Smooth muscle cell (in vitro differentiated cells): ENCODE results near the gene RPS6KC1. TPM values are rescaled to one million over a fixed set of nuclear protein-coding genes. Genes with fewer than 3 reads are reported as not detected.

Source experiments
- DNase-seq: peaks from one replicate; lab custom pipeline; 2025; ENCODE audit not compliant: unreplicated experiment; lab: John Stamatoyannopoulos, UW
- H2AFZ ChIP-seq: fragments of 200-600 bp; sonication (generic); 2 replicates; pipeline ENCODE4 v1.6.0; 2016; ENCODE audit warnings: antibody characterized with exemption, low read depth, mild to moderate bottlenecking
- H3F3A ChIP-seq: fragments of 200-600 bp; sonication (generic); 2 replicates; pipeline ENCODE4 v1.6.0; 2017; ENCODE audit warnings: antibody characterized with exemption, low read depth
- H3K27ac ChIP-seq: fragments of 200-600 bp; sonication (generic); 2 replicates; pipeline ENCODE4 v1.5.1; 2016; ENCODE audit warnings: low read depth, mild to moderate bottlenecking
- H3K27me3 ChIP-seq: fragments of 200-600 bp; sonication (generic); 2 replicates; pipeline ENCODE4 v1.6.1; 2016; ENCODE audit warnings: low read depth, mild to moderate bottlenecking
- H3K36me3 ChIP-seq: fragments of 200-600 bp; sonication (generic); 2 replicates; pipeline ENCODE4 v1.5.1; 2016; ENCODE audit warnings: low read depth
- H3K4me1 ChIP-seq: fragments of 200-600 bp; sonication (generic); 2 replicates; pipeline ENCODE4 v1.5.1; 2016; ENCODE audit warnings: low read depth
- H3K4me2 ChIP-seq: fragments of 200-600 bp; sonication (generic); 2 replicates; pipeline ENCODE4 v1.6.0; 2016; ENCODE audit warnings: mild to moderate bottlenecking
- H3K4me3 ChIP-seq: fragments of 200-600 bp; sonication (generic); 2 replicates; pipeline ENCODE4 v1.5.1; 2016; ENCODE audit warnings: mild to moderate bottlenecking
- H3K79me2 ChIP-seq: fragments of 200-600 bp; sonication (generic); 2 replicates; pipeline ENCODE4 v1.6.0; 2016; ENCODE audit warnings: low read depth, mild to moderate bottlenecking
- H3K9ac ChIP-seq: fragments of 200-600 bp; sonication (generic); 2 replicates; pipeline ENCODE4 v1.6.0; 2016; ENCODE audit warnings: low read depth
- H3K9me3 ChIP-seq: fragments of 200-600 bp; sonication (generic); replicated peaks from 2 replicates; pipeline ENCODE4 v1.5.1; 2016; ENCODE audit warnings: low read depth
- H4K20me1 ChIP-seq: fragments of 200-600 bp; sonication (generic); 2 replicates; pipeline ENCODE4 v1.6.0; 2016; ENCODE audit warnings: low read depth
- WGBS: methylation state at CpG from one replicate; pipeline ENCODE4 v1.1.7; 2016; ENCODE audit warnings: low lambda C conversion rate; 5-methylcytosine and 5-hydroxymethylcytosine counted together
- polyA plus RNA-seq: library from polyadenylated mRNA; unstranded; fragments of >200 nt; fragmentation: Nextera tagmentation; extraction: Ambion mirVana; gene quantifications from 2 replicates; pipeline ENCODE4 v1.2.1, GENCODE V29; 2016
- total RNA-seq: library from RNA; depleted of rRNA; stranded (reverse); fragments of >200 nt; gene quantifications from 2 replicates; pipeline ENCODE4 v1.2.3, GENCODE V29; 2014
- TF ChIP-seq, protein P1 (sequence below): fragments of 200-600 bp; sonication (generic); IDR thresholded peaks from 2 replicates; pipeline ENCODE4 v1.5.1; 2017; ENCODE audit warnings: borderline replicate concordance, mild to moderate bottlenecking, antibody characterized with exemption; ENCODE audit not compliant: insufficient read depth, poor library complexity, severe bottlenecking

RPS6KC1 gene
- total and polyA plus RNA-seq, 2 experiments from 2014 or later, result 17.6 to 30.8 TPM

DNA sequence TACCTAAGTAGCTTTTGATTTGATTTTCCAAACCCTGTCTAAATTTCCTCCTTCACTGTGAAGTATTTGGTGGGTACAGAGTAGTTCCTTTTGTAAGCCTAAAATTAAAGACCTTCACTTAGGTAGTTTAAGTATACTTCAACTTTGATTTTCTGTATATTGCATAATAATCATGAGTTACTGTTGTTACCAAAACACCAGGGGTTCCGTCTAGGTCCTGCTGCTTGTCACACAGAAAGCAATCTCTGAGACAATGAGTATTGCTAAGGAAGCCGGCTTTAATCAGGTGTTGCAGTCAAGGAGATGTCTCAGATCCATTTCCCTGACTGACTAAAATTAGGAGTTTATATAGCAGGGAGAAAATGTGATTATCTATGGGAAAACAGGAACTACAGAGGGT, 15.3 kb downstream of the RPS6KC1 start:
- no peak overlapping the region for H3K4me3 ChIP-seq
- TF ChIP-seq, protein P1, sequence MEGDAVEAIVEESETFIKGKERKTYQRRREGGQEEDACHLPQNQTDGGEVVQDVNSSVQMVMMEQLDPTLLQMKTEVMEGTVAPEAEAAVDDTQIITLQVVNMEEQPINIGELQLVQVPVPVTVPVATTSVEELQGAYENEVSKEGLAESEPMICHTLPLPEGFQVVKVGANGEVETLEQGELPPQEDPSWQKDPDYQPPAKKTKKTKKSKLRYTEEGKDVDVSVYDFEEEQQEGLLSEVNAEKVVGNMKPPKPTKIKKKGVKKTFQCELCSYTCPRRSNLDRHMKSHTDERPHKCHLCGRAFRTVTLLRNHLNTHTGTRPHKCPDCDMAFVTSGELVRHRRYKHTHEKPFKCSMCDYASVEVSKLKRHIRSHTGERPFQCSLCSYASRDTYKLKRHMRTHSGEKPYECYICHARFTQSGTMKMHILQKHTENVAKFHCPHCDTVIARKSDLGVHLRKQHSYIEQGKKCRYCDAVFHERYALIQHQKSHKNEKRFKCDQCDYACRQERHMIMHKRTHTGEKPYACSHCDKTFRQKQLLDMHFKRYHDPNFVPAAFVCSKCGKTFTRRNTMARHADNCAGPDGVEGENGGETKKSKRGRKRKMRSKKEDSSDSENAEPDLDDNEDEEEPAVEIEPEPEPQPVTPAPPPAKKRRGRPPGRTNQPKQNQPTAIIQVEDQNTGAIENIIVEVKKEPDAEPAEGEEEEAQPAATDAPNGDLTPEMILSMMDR, result no peak
- 72% methylated on average over 2 of the region's 2 CpGs for WGBS

DNA sequence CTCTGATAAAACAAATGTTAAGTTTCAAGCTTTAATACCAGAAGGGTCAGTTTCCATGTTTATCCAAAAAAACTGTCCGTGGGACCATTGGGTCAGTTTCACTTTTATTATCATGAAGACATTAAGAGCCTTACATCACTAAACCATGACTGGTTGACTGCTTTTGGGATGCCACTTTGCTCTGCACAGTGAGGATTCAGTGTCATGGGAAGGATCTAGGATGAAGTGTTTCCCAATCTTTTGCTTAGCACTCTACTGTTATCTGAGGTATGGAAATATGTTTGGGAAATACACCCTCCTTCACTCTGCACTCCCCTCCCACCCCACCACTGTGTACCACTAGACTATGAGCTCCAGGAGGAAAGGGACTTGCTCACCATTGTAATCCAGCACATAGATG, 16.3 kb downstream of the RPS6KC1 start:
- Histone ChIP-seq H3K79me2 (peaks cover 94% of the 10 kb centered on the region), H3K4me1 (no peaks in the 10 kb centered on the region), H4K20me1 (peaks cover 96% of the 10 kb centered on the region), H3K4me2 (no peak overlapping the region), H3K27me3 (no peaks in the 10 kb centered on the region), H3K27ac (no peak overlapping the region), H3K9me3 (no peaks in the 10 kb centered on the region), H3K4me3 (no peak overlapping the region), H2AFZ (no peak overlapping the region), H3K36me3 (no peaks in the 10 kb centered on the region), H3K9ac (no peak overlapping the region), H3F3A (peaks cover 3% of the 10 kb centered on the region)
- TF ChIP-seq, protein P1, result no peak
- WGBS, result 97% methylated on average over 1 of the region's 1 CpG
- DNase-seq, result no peak

More for the DNA sequence above, 15.3 kb downstream of the RPS6KC1 start:
- Histone ChIP-seq H3K9ac (no peak overlapping the region), H3K36me3 (no peaks in the 10 kb centered on the region), H3K27me3 (no peaks in the 10 kb centered on the region), H3K79me2 (peaks cover 94% of the 10 kb centered on the region), H3F3A (peaks cover 3% of the 10 kb centered on the region), H3K27ac (peak overlapping the region; percentile 9), H3K4me2 (no peak overlapping the region), H3K4me1 (no peaks in the 10 kb centered on the region), H3K9me3 (no peaks in the 10 kb centered on the region), H4K20me1 (peaks cover 96% of the 10 kb centered on the region), H2AFZ (no peak overlapping the region)
- DNase-seq, result no peak

DNA sequence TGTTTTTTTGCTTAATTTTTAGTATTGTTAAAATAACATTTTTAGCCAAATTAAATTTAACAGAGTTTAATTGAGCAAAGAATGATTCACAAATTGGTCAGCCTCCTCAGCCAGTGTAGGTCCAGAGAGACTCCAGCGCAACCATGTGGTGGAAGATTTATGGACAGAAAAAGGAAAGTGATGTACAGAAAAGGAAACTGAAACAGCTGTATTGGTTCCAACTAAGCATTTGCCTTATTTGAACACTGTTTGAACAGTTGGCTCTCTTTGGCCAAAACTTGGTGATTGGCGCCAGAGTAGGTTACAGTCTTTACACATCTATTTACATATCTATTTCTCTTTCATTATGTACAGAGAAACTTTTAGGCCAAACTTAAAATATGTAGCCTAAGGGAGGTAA, 19.4 kb downstream of the RPS6KC1 start:
- H3K9ac ChIP-seq, result no peak overlapping the region

DNA sequence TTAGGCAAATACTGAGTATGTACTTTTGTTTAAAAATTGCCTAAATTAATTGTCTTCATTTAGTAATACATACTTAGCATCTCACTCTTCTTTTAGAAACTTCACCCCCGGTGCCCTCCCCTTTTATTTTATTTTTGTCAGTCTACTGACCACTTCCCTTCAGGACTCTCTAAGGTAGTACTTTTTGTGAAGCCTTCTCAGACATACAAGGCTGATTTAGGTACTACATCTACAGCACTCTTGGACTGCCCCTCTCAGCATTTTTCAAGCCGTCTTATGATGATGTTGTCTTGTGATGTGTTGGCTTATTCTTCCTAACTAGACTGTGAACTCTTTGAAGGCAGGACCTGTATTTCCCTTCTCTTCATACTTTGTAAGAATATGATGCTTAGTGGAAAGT, 24.7 kb downstream of the RPS6KC1 start:
- no peaks in the 10 kb centered on the region for H3K4me1 ChIP-seq
- H3K9me3 ChIP-seq, result no peaks in the 10 kb centered on the region
- peaks cover 45% of the 10 kb centered on the region for H4K20me1 ChIP-seq
- H3F3A ChIP-seq, result no peaks in the 10 kb centered on the region
- no peak overlapping the region for H3K4me2 ChIP-seq
- H3K27me3 ChIP-seq, result no peaks in the 10 kb centered on the region
- no peak overlapping the region for H2AFZ ChIP-seq
- no peak overlapping the region for H3K4me3 ChIP-seq
- no peak overlapping the region for H3K27ac ChIP-seq
- TF ChIP-seq, protein P1, result no peak
- H3K79me2 ChIP-seq, result peaks cover 64% of the 10 kb centered on the region
- H3K36me3 ChIP-seq, result no peaks in the 10 kb centered on the region
- no peak overlapping the region for H3K9ac ChIP-seq
- DNase-seq, result no peak
- 97% methylated on average over 2 of the region's 2 CpGs for WGBS

More for the DNA sequence above, 19.4 kb downstream of the RPS6KC1 start:
- peaks cover 83% of the 10 kb centered on the region for H4K20me1 ChIP-seq
- peaks cover 2% of the 10 kb centered on the region for H3F3A ChIP-seq
- no peak overlapping the region for H2AFZ ChIP-seq
- H3K79me2 ChIP-seq, result peaks cover 87% of the 10 kb centered on the region
- H3K4me2 ChIP-seq, result no peak overlapping the region
- no peak overlapping the region for H3K27ac ChIP-seq
- H3K4me3 ChIP-seq, result no peak overlapping the region
- TF ChIP-seq, protein P1, result no peak
- H3K9me3 ChIP-seq, result no peaks in the 10 kb centered on the region
- H3K4me1 ChIP-seq, result no peaks in the 10 kb centered on the region
- WGBS, result 75% methylated on average over 2 of the region's 2 CpGs
- no peaks in the 10 kb centered on the region for H3K36me3 ChIP-seq
- no peaks in the 10 kb centered on the region for H3K27me3 ChIP-seq
- DNase-seq, result no peak
